Stimulated activated naive CD8-positive, alpha-beta T cell treated with anti-CD3 and anti-CD28 coated beads, Interleukin-15, Interleukin-2, amounts not matched to agents 100 ng/mL and 50 ng/mL, for 24 hours (primary cell): Measurements from ENCODE around the gene E2F7.
"Not testable (repeated sequence)": the region's sequence is repeated elsewhere in the genome, so short reads cannot be mapped to it uniquely, and the experiment has no call there.

Source experiments
- H3K27ac Mint-ChIP-seq: one replicate; pipeline ENCODE4 v1.8.0; 2021; ENCODE audit warnings: mild to moderate bottlenecking, mixed read lengths
- H3K27me3 Mint-ChIP-seq: one replicate; pipeline ENCODE4 v1.8.0; 2021; ENCODE audit warnings: mixed read lengths
- H3K36me3 Mint-ChIP-seq: one replicate; pipeline ENCODE4 v1.8.0; 2021; ENCODE audit warnings: low read depth, mixed read lengths
- H3K4me1 Mint-ChIP-seq: one replicate; pipeline ENCODE4 v1.8.0; 2021; ENCODE audit warnings: low read depth, mixed read lengths
- H3K4me3 Mint-ChIP-seq: one replicate; pipeline ENCODE4 v1.8.0; 2021; ENCODE audit warnings: mild to moderate bottlenecking, mixed read lengths
- H3K9me3 Mint-ChIP-seq: one replicate; pipeline ENCODE4 v1.8.0; 2021; ENCODE audit warnings: mixed read lengths

E2F7 gene

GRCh38 chr12:77065361-77066204 is at the start of gene E2F7:
E2F7 (minus strand) TSS chr12:77065569; CDS start chr12:77064635, 934 bp downstream.
- H3K27ac Mint-ChIP-seq = peak within 1 kb of the TSS; percentile 23
- H3K4me3 Mint-ChIP-seq = peak within 1 kb of the TSS; percentile 87
- no peaks in the 10 kb centered on the region for H3K9me3 Mint-ChIP-seq
- H3K4me1 Mint-ChIP-seq = peaks cover 9% of the 10 kb centered on the region
- H3K36me3 Mint-ChIP-seq = peaks cover 10% of the 10 kb centered on the region
- peaks cover 48% of the 10 kb centered on the region for H3K27me3 Mint-ChIP-seq

DNA sequence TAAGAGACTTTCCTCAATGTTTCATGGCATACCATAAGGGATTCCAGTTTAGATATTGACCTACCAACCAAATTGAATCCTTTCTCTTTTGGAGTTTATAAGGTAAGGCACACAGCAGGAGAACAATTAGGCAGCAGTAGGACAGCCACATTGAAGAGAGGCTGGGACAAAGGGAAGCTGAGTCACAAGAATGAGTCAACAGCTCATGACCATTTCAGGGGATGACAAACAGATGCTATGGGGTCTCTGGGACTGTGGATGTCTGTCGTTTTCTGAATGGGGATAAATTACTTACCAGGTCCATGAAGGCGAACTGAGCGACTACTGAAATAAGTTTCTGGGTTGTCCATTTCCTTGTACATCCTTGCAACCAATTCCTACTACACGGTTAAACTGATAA is 48.6 kb upstream of the E2F7 start:
- Mint-ChIP-seq H3K27ac (no peak overlapping the region), H3K27me3 (no peaks in the 10 kb centered on the region), H3K36me3 (no peaks in the 10 kb centered on the region), H3K4me3 (no peak overlapping the region), H3K4me1 (no peaks in the 10 kb centered on the region), H3K9me3 (peaks cover 12% of the 10 kb centered on the region)

DNA sequence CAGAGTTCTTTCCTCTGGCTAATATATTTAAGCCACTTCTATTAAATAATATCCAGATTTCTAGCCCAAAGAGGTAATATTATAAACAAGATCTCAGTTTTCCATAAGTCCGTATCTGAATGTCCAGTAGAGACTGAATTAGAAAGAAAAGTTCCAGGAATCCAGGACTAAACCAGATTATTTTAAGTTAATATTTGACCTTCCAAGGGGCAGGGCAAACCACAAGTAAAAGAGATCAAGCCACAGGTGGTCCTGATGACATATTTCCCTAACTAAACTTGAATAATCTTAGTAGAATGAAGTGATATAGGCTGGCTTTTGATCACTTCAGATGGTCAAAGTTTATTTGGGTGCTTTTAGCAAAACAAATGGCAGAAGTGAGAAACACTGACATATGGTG is 43.3 kb upstream of the E2F7 start:
- Mint-ChIP-seq H3K27ac (no peak overlapping the region), H3K4me1 (no peaks in the 10 kb centered on the region), H3K36me3 (no peaks in the 10 kb centered on the region), H3K4me3 (no peak overlapping the region), H3K9me3 (peaks cover 12% of the 10 kb centered on the region), H3K27me3 (no peaks in the 10 kb centered on the region)

DNA sequence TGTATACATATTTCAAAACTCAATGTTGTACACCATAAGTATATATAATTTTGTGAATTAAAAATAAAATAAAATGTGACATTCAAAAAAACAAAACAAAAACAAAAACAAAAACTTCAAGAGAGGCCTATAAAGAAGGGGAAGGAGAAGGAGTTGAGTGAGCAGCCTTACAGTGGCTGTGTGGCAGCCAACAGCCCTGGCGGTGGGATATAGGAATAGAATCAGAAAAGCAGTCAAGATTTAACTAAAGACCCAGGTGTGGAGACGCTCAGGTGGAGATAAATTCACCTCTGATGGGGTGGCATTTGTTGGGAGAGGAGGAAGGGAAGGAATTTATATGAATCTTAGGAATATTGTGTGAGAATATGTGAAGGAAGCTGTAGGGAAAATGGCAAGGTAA is 41.8 kb upstream of the E2F7 start:
- Mint-ChIP-seq H3K9me3 (peaks cover 12% of the 10 kb centered on the region), H3K4me1 (no peaks in the 10 kb centered on the region), H3K27ac (no peak overlapping the region), H3K27me3 (no peaks in the 10 kb centered on the region), H3K36me3 (no peaks in the 10 kb centered on the region), H3K4me3 (no peak overlapping the region)

DNA sequence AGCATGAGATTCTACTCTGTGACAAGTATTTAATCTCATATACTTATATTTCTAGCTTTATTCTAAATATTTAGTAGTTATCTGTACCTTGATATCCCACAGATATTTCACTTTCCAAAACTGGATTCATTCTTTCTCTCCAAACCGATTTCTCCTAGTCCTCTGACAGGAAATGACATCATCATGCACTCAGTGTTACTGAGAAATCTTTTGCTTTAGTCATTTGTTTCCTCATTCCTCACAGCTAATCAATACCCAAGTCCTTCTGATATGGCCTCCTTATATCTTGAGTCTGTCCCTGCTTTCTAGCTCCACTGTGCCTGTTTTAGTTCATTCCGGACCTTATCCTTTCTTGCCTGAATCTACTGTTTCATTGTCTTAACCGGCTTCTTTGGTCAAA is 39.4 kb upstream of the E2F7 start:
- Mint-ChIP-seq H3K36me3 (no peaks in the 10 kb centered on the region), H3K27me3 (peaks cover 4% of the 10 kb centered on the region), H3K4me1 (no peaks in the 10 kb centered on the region), H3K27ac (no peak overlapping the region), H3K4me3 (no peak overlapping the region), H3K9me3 (no peaks in the 10 kb centered on the region)

DNA sequence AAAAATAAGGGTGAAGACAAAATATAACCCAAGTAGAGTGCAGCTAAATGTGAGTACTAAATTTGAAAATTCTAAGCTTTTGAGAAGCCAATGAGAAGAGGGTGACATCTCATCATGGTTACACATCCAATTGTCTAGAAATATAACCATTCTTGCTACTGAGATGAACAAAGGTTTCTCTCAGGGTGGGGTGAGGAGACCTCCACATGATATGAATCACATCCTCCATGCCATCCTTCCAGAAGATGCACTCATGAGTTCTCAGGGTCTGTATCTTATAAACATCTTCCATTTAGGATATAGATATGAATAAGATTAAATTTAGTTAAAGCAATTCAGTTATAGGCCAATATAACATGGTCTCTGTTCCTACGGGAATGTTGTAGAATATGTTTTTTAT is 38.9 kb upstream of the E2F7 start:
- no peak overlapping the region for H3K4me3 Mint-ChIP-seq
- H3K36me3 Mint-ChIP-seq = no peaks in the 10 kb centered on the region
- peaks cover 4% of the 10 kb centered on the region for H3K27me3 Mint-ChIP-seq
- H3K4me1 Mint-ChIP-seq = no peaks in the 10 kb centered on the region
- no peaks in the 10 kb centered on the region for H3K9me3 Mint-ChIP-seq
- H3K27ac Mint-ChIP-seq = no peak overlapping the region

DNA sequence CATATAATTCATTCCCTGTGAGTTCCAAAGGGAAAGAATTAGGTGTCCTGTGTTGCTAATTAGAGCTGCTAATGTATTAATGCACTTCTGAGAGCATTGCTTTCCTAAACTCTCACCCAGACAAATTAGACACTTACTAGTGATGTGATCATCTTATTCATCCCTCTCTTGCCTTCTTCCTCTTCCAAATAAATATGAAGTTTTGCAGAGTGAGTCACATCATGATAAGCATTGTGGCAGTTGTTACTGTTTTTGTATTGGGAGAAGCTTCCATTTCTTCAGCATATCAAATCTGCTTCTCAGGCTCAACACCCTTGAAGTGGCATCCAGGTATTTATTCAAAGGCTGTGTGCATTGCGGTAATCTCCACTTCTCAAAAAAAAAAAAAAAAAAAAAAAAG is 37.3 kb upstream of the E2F7 start:
- H3K27ac Mint-ChIP-seq = no peak overlapping the region
- no peaks in the 10 kb centered on the region for H3K4me1 Mint-ChIP-seq
- H3K4me3 Mint-ChIP-seq = no peak overlapping the region
- H3K36me3 Mint-ChIP-seq = no peaks in the 10 kb centered on the region
- peaks cover 7% of the 10 kb centered on the region for H3K27me3 Mint-ChIP-seq
- H3K9me3 Mint-ChIP-seq = no peaks in the 10 kb centered on the region

DNA sequence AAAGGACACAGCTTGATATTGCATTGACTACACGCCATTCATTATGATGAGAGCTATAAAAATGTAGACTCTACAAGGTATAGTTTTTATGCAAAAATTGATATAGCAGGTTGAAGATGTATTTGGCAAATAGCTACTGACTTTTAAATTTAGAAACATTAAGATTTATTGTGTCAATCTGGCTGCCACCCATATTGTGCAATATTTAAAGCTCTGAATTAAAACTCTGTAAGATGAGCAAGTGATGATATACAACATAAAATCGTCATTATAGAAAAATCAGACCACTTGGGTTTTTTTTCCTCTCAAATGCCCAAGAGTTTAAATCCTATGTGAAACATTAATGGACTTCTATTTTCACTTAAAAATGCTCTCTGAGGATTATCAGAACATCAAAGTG is 36.8 kb upstream of the E2F7 start:
- no peaks in the 10 kb centered on the region for H3K9me3 Mint-ChIP-seq
- H3K4me3 Mint-ChIP-seq = no peak overlapping the region
- H3K27me3 Mint-ChIP-seq = peaks cover 7% of the 10 kb centered on the region

DNA sequence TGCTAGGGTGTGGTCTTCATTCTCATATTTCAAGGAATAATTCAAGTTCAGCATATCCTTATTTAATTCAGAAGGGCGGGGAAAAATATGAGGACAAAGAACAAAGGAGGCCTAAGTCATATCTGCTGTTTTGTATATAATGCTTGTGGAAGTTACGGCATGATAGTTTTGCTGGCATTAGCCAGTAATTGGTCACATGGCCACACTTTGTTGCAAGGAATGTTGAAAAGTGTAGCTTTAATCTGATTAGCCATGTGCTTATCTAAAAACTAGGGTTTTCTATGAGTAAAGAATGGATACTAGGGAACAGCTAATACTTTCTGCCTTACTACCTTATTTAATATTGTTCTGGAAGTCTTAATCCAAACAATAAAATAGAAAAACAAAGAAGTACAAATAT is 34.4 kb upstream of the E2F7 start:
- peaks cover 10% of the 10 kb centered on the region for H3K27me3 Mint-ChIP-seq
- H3K4me3 Mint-ChIP-seq = no peak overlapping the region
- H3K27ac Mint-ChIP-seq = no peak overlapping the region
- peaks cover 3% of the 10 kb centered on the region for H3K9me3 Mint-ChIP-seq
- no peaks in the 10 kb centered on the region for H3K4me1 Mint-ChIP-seq
- H3K36me3 Mint-ChIP-seq = no peaks in the 10 kb centered on the region

More for the DNA sequence above, 36.8 kb upstream of the E2F7 start:
- H3K27ac Mint-ChIP-seq = no peak overlapping the region
- no peaks in the 10 kb centered on the region for H3K4me1 Mint-ChIP-seq
- H3K36me3 Mint-ChIP-seq = no peaks in the 10 kb centered on the region

DNA sequence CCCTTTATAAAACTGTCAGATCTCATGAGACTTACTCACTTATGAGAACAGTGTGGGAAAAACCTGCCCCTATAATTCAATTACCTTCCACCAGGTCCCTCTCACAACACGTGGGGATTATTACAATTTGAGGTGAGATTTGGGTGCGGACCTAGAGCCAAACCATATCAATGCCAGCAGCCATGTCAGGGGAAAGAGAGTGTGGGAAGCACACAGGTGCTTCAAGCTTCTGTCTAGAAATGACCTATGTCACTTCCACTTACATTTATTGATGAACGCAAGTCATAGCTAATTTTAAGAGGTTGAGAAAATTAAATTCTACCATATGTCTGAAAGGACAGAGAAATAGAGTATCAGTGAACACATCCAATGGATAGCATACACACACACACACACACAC is 32.5 kb upstream of the E2F7 start:
- H3K9me3 Mint-ChIP-seq = peaks cover 3% of the 10 kb centered on the region
- H3K4me1 Mint-ChIP-seq = no peaks in the 10 kb centered on the region
- peaks cover 16% of the 10 kb centered on the region for H3K27me3 Mint-ChIP-seq
- H3K4me3 Mint-ChIP-seq = no peak overlapping the region
- no peaks in the 10 kb centered on the region for H3K36me3 Mint-ChIP-seq
- H3K27ac Mint-ChIP-seq = no peak overlapping the region

DNA sequence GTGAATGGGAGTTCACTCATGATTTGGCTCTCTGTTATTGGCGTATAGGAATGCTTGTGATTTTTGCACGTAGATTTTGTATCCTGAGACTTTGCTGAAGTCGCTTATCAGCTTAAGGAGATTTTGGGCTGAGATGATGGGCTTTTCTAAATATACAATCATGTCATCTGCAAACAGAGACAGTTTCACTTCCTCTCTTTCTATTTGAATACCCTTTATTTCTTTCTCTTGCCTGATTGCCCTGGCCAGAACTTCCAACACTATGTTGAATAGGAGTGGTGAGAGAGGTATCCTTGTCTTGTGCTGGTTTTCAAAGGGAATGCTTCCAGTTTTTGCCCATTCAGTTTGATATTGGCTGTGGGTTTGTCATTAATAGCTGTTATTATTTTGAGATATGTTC is 26.9 kb upstream of the E2F7 start:
- H3K27ac Mint-ChIP-seq, H3K9me3 Mint-ChIP-seq, H3K4me1 Mint-ChIP-seq, H3K4me3 Mint-ChIP-seq, H3K36me3 Mint-ChIP-seq, H3K27me3 Mint-ChIP-seq: not testable (repeated sequence)

GRCh38 chr12:77089686-77090220 is 24.4 kb upstream of the E2F7 start:
- H3K4me1 Mint-ChIP-seq = no peaks in the 10 kb centered on the region

GRCh38 chr12:77087427-77087826 is 22.1 kb upstream of the E2F7 start:
- no peaks in the 10 kb centered on the region for H3K9me3 Mint-ChIP-seq
- H3K4me3 Mint-ChIP-seq = no peak overlapping the region
- H3K27ac Mint-ChIP-seq = no peak overlapping the region
- H3K4me1 Mint-ChIP-seq = no peaks in the 10 kb centered on the region
- no peaks in the 10 kb centered on the region for H3K27me3 Mint-ChIP-seq
- no peaks in the 10 kb centered on the region for H3K36me3 Mint-ChIP-seq

More at GRCh38 chr12:77089686-77090220, 24.4 kb upstream of the E2F7 start:
- Mint-ChIP-seq H3K9me3 (no peaks in the 10 kb centered on the region), H3K27me3 (peaks cover 6% of the 10 kb centered on the region), H3K4me3 (no peak overlapping the region), H3K27ac (no peak overlapping the region), H3K36me3 (no peaks in the 10 kb centered on the region)

DNA sequence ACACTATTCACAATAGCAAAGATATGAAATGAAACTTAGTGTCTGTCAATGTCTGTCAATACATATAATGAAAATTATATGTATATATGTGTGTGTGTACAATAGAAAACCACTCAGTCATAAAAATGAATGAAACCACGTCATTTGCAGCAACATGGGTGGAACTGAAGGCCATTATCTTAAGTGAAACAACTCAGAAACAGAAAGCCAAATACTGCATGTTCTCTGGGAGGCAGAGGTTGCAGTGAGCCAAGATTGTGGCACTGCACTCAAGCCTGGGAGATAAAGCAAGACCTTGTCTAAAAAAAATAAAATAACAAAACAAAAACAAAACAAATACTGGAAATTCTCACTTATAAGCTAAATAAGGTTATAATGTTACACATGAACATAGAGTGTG is 16.7 kb upstream of the E2F7 start:
- Mint-ChIP-seq H3K9me3 (no peaks in the 10 kb centered on the region), H3K27me3 (peaks cover 22% of the 10 kb centered on the region), H3K27ac (no peak overlapping the region), H3K36me3 (no peaks in the 10 kb centered on the region), H3K4me3 (no peak overlapping the region), H3K4me1 (no peaks in the 10 kb centered on the region)

DNA sequence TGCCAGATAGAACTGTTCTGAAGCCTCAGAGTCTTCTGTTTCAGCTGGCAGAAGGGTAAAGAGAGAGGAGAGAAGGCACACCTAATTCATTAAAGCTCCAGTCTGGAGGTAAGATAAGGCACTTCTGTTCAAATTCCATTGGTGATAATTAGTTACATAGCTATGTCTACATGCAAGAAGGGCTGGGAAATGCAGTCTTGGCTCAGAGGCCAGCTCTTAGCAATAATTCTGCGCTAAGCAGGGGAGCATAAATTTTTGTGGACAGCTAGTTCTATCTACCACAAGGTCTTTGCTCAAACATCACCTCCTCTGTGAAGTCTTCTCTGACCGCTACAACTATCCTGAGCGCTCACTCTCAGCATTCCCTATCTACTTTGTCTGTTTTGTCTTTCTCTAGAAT is 14.3 kb upstream of the E2F7 start:
- Mint-ChIP-seq H3K4me1 (no peaks in the 10 kb centered on the region), H3K27ac (no peak overlapping the region), H3K36me3 (no peaks in the 10 kb centered on the region)

DNA sequence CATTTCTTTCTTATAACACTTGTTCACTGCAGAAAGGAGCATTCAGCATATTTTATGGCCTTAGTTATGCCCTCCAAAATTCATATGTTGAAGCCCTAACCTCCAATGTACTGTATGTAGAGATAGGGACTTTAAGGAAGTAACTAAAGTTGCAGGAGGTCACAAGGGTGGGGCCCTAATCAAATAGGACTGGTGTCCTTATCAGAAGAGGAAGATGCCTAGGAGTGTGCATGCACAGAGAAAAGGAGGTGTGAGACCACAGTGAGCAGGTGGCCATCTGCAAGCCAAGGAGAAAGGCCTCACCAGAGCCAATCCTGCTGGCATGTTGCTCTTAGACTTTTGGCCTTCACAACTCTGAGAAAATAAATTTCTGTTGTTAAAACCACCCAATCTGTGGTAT is 12.9 kb upstream of the E2F7 start:
- H3K4me1 Mint-ChIP-seq = no peaks in the 10 kb centered on the region

More for the DNA sequence above, 14.3 kb upstream of the E2F7 start:
- Mint-ChIP-seq H3K9me3 (no peaks in the 10 kb centered on the region), H3K27me3 (peaks cover 30% of the 10 kb centered on the region), H3K4me3 (no peak overlapping the region)

More for the DNA sequence above, 12.9 kb upstream of the E2F7 start:
- Mint-ChIP-seq H3K27me3 (peaks cover 34% of the 10 kb centered on the region), H3K4me3 (no peak overlapping the region), H3K36me3 (no peaks in the 10 kb centered on the region), H3K9me3 (no peaks in the 10 kb centered on the region), H3K27ac (no peak overlapping the region)
